Motor neuron (in vitro differentiated cells): ENCODE measurements around the gene TSPY3. TPM values are rescaled to one million over a fixed set of nuclear protein-coding genes. Genes with fewer than 3 reads are reported as not detected.
"Not testable (repeated sequence)": the region's sequence is repeated elsewhere in the genome, so short reads cannot be mapped to it uniquely, and the experiment has no call there.

Experiments used
- ATAC-seq, 8 experiments: fragments of 200-7000 bp; cut with Tn5 transposase; replicated peaks in 6 of 8; 2 replicates each; pipeline ENCODE4 v1.8.0; 2021; ENCODE audit warnings: mild to moderate bottlenecking in 8 of 8, moderate library complexity in 8 of 8
- H3K27ac ChIP-seq, 2 donors: fragments of 250-450 bp; sonication (Bioruptor Pico); 2 replicates each; pipeline ENCODE4 v1.9.0; 2021; ENCODE audit warnings: antibody characterized with exemption in 2 of 2, mild to moderate bottlenecking in 2 of 2, moderate library complexity in 1 of 2
- H3K4me1 ChIP-seq, 2 donors: fragments of 250-450 bp; sonication (Bioruptor Pico); replicated peaks in 1 of 2; 2 replicates each; pipeline ENCODE4 v1.6.1; 2021; ENCODE audit warnings: antibody characterized with exemption in 2 of 2, mild to moderate bottlenecking in 2 of 2, moderate library complexity in 1 of 2
- H3K4me3 ChIP-seq, 5 donors: fragments of 250-450 bp; sonication (Bioruptor Pico); 2 replicates each; pipeline ENCODE4 v1.9.0; 2021; ENCODE audit warnings: antibody characterized with exemption in 5 of 5, mild to moderate bottlenecking in 5 of 5, moderate library complexity in 4 of 5
- WGBS, 10 experiments: fragments of 450-650 bp; shearing (Covaris generic); methylation state at CpG; one replicate each; pipeline ENCODE4 v1.0.0; 2022; 5-methylcytosine and 5-hydroxymethylcytosine counted together
- in situ Hi-C, 9 experiments: fragments of 400-800 bp; cut with MboI; loops; one replicate each; pipeline ENCODE4 v1.15.0; 2021; ENCODE audit warnings: low sequenced_read_pairs in 9 of 9, low pct_unique_long_range_greater_than_20kb in 2 of 9; ENCODE audit not compliant: unreplicated experiment in 9 of 9
- total RNA-seq, 8 experiments: library from RNA; unstranded; fragments of 300-600 nt; gene quantifications; 2 replicates each; pipeline versions ENCODE4 v1.2.3 to v1.2.4, GENCODE V29; 2022

TSPY3 gene
- 1 to 10 TPM in 1 of 8 experiments, under 1 TPM in 2, not detected in 5; 0.50 to 2.6 (median 0.58) TPM for total RNA-seq

GRCh38 chrY:9398121-9398520 lies at the start of gene TSPY3:
TSPY3 (plus strand) TSS chrY:9398421; CDS start chrY:9398467, 46 bp downstream.
- no CpG with 5 or more reads among the region's 26 CpGs for WGBS, 10 experiments
- in situ Hi-C loops = not testable (repeated sequence)

GRCh38 chrY:9357497-9357896 lies 40.7 kb upstream of the TSPY3 start, which contains the start of gene TSPY8:
TSPY8 (plus strand) TSS chrY:9357797; CDS start chrY:9357843, 46 bp downstream.
- H3K4me3 ChIP-seq, ATAC-seq, H3K27ac ChIP-seq, in situ Hi-C loops, H3K4me1 ChIP-seq: not testable (repeated sequence)
- WGBS, 10 experiments = no CpG with 5 or more reads among the region's 25 CpGs

More at GRCh38 chrY:9398121-9398520, at the start of gene TSPY3:
- not testable (repeated sequence) for H3K4me1 ChIP-seq, H3K27ac ChIP-seq, ATAC-seq, H3K4me3 ChIP-seq

GRCh38 chrY:9396527-9396926 lies 1.7 kb upstream of the TSPY3 start:
- ATAC-seq, in situ Hi-C loops, H3K4me3 ChIP-seq, H3K27ac ChIP-seq, H3K4me1 ChIP-seq: not testable (repeated sequence)
- no CpG with 5 or more reads among the region's 26 CpGs for WGBS, 10 experiments

Other genes with a start within 250 kb of the TSPY3 start
- 1 to 10 TPM in 1 of 8 experiments, under 1 TPM in 1, not detected in 6; 0.15 to 1.1 TPM for gene TSPY4, start 61.0 kb upstream of the TSPY3 start, total RNA-seq
- gene TSPY8, start 40.6 kb upstream of the TSPY3 start, total RNA-seq = not detected
- under 1 TPM in 1 of 8 experiments, not detected in 7; 0.28 TPM for gene TSPY1, start 68.5 kb downstream of the TSPY3 start, total RNA-seq
- gene TSPY9, start 88.8 kb downstream of the TSPY3 start, total RNA-seq = 1 to 10 TPM in 1 of 8 experiments, under 1 TPM in 1, not detected in 6; 0.71 to 2.0 TPM
- gene TSPY10, start 129.5 kb downstream of the TSPY3 start, total RNA-seq = under 1 TPM in 2 of 8 experiments, not detected in 6; 0.42 to 0.81 TPM